VCaP (cell line): ENCODE results near the gene FUOM.
"Not testable (repeated sequence)": the region's sequence is repeated elsewhere in the genome, so short reads cannot be mapped to it uniquely, and the experiment has no call there.

Source experiments
- H3K27ac ChIP-seq: fragments of 450-650 bp; 2 replicates; pipeline ENCODE4 v1.5.1; 2017
- TF ChIP-seq, protein P1 (sequence below): fragments of 450-650 bp; conservative IDR thresholded peaks from 2 replicates; pipeline ENCODE4 v1.5.1; 2017; ENCODE audit warnings: mild to moderate bottlenecking, moderate library complexity

FUOM gene

DNA sequence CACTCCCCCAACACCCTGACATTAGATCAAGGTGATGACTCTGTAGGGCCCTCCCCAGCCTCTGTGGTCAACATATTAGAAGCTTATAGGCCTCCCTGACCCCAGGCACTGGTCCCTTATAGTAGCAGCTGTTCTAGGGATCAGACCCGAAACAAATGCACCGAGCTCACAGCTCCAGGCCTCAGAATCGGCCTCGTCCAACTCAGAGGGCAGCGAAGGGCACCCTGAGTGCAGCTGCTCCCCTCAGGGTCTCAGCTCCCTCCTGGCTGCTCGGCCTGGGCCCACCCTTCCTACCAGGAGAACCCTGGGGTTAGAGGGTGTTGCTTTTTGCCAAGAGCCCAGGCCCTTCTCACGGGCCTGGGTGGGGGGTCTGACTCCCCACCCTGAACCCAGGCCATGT is 10.3 kb upstream of the FUOM start:
- no peak overlapping the region for H3K27ac ChIP-seq
- TF ChIP-seq, protein P1, sequence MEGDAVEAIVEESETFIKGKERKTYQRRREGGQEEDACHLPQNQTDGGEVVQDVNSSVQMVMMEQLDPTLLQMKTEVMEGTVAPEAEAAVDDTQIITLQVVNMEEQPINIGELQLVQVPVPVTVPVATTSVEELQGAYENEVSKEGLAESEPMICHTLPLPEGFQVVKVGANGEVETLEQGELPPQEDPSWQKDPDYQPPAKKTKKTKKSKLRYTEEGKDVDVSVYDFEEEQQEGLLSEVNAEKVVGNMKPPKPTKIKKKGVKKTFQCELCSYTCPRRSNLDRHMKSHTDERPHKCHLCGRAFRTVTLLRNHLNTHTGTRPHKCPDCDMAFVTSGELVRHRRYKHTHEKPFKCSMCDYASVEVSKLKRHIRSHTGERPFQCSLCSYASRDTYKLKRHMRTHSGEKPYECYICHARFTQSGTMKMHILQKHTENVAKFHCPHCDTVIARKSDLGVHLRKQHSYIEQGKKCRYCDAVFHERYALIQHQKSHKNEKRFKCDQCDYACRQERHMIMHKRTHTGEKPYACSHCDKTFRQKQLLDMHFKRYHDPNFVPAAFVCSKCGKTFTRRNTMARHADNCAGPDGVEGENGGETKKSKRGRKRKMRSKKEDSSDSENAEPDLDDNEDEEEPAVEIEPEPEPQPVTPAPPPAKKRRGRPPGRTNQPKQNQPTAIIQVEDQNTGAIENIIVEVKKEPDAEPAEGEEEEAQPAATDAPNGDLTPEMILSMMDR = no peak

DNA sequence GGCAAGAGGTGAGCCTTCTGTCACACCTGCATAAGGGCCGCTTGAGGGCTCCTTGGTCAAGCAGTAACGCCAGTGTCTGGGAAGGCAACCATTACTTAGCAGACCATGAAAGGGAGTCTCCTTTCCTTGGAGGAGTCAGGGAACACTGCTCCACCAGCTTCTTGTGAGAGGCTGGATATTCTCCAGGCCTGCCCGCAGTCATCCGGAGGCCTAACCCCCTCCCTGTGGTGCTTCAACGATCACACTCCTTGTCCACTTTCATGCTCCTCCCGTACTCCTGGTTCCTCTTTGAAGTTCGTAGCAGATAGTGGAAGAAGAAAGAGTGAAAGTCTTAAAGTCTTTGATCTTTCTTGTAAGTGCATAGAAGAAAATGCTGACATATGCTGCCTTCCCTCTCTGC is 9.6 kb upstream of the FUOM start:
- not testable (repeated sequence) for H3K27ac ChIP-seq

DNA sequence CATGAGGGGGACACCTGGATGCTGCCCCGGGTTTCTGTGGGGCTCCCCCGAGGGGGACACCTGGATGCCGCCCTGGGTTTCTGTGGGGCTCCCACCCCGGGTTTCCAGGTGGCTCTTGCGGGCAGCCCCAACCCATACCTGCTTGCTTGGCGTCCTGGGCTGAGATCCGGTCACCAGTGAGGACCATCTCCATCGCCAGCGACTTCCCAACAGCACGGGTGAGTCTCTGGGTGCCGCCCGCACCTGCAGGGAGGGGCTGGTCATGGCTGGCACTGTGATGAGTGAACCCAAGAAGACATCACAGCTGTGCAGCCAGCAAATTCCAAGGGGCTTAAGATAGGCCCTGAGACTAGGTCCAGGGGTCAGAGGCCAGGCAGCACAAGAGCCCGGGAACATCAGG is 8.9 kb upstream of the FUOM start:
- H3K27ac ChIP-seq = no peak overlapping the region
- TF ChIP-seq, protein P1 = no peak

DNA sequence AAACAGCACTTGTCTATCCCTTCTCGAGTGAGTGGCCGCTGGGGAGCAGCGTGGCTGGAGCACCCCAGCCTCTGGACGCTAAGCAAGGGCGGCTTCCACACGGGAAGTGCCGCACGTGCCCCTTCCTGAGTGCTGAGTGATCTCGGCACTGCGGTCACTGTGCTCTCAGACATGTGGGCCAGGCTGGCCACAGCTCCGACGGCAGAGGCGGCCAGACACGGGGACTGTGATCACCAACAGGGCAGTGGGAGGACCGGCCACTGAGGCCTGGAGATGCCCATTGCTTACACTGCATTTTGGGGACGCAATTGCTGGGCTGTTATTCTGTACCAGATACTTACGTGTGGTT is 8.3 kb upstream of the FUOM start:
- TF ChIP-seq, protein P1 = no peak
- peak overlapping the region; percentile 49 for H3K27ac ChIP-seq

DNA sequence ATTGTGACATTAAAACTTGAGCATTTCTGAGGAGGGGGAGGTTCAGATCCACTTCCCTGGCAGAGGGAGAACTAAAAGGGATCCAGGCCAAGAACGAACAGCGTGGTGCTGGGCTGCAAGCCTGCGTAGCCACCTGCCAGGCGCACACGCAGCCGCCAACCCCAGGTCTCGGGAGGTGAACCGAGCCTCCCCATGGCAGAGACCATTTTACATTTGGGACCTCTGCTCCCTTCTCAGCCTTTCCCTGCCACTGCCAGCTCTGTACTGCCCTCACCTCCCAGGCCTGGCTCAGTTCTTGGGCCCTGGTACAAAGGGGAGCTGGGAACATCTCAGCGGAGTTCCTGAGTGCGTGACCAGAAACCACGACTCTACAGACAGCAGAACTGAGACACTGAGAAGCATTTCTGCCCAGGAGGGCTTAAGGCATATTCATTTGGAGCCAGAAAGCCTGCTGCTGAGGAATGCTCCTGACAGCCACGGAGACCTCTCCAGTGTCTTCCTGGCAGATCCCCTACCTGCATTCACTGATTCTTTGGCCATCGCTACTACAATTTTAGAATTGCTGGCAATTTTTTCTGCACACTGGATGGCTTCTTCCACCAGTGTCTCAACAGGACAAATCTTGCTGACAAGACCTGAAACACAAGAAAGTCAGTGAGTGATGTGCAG is 7.8 kb upstream of the FUOM start:
- peak overlapping the region; percentile 49 for H3K27ac ChIP-seq
- TF ChIP-seq, protein P1 = no peak

DNA sequence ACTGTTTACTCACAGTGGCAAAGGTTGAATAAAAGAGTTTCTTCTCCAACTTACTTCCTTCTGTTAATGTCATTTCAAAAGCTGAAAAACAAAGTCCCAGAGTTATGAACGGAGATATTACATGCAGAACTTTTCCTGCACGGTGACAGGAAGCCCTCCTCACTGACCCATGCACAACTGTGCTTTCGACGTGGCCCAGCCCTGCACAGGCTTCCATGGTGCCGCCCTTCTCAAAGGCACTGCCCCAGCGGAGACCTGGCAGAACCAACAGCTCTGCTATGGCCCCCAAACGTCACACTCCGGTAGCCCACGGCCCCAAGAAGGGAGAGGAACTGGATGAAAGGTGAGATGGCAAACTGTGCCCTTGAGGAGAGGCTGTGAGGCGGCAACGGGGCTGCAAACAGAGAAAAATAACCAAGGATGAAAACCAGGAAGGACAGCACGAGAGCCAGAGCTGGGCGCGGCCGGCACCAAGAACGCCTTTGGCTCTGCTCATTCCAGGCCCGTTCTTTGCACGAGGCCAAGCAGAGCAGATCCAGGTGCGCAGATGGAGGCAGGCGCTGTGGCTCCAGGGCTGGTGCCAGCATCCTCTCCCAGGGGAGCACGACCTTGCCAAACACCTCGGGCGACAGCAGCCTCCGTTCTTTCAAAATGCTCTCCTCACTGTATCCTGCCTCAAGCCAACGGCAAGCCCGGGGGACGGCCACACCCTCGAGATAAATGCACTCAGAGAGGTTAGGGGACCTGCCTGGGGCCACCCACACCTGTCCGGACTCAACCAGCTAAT is 7.0 kb upstream of the FUOM start:
- H3K27ac ChIP-seq = peak overlapping the region; percentile 49
- TF ChIP-seq, protein P1 = no peak

DNA sequence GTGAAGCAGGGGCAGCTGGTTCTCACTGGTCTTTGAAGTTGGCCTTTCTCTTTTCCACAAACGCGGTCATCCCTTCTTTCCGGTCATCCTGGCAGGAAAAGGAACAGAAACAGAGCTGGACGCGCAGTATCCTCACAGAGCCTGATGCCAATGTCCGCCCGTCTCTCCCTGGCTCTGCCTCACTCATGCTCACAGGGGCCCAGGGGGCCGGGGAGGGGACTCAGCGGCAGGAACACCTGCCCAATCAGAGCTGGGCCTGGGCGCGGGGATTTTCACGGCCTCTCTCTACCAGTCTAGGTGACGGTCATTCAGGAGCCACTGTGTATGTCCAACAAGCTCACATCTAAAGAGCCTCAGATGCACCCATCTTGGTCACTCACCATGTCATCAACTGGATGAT is 5.0 kb upstream of the FUOM start:
- no peak overlapping the region for H3K27ac ChIP-seq
- TF ChIP-seq, protein P1 = no peak

DNA sequence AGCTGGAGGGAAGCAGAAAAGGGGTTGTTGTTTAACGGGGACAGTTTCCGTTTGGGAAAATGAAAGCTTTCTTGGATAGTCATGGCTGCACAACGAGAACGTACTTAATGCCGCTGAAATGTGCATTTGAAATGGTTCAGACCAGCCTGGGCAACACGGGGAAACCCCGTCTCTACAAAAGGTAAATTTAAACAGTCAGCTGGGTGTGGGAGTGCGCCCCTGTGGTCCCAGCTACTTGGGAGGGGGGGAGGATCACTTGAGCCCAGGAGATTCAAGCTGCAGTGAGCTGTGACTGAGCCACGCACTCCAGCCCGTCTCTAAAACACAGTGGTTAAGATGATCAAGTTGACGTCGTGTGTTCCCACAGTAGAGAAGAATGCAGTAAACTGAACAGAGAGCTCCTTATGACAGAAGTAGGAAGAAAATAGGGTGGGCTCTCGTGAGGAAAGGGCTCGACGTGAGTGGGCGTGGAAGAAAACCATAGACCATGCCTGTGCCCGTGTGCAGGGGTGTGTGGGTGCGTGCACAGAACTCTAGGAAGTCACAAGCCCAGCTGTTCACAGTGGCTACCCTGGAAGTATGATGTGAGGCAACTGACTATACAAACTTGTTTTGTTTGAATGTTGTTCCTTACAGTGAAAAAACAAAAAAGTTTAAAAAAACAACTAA is 4.1 kb upstream of the FUOM start:
- no peak overlapping the region for H3K27ac ChIP-seq
- TF ChIP-seq, protein P1 = no peak
